ENCODE measurements around the gene SLC16A6.
"Not testable (repeated sequence)": the region's sequence is repeated elsewhere in the genome, so short reads cannot be mapped to it uniquely, and the experiment has no call there.

DNA sequence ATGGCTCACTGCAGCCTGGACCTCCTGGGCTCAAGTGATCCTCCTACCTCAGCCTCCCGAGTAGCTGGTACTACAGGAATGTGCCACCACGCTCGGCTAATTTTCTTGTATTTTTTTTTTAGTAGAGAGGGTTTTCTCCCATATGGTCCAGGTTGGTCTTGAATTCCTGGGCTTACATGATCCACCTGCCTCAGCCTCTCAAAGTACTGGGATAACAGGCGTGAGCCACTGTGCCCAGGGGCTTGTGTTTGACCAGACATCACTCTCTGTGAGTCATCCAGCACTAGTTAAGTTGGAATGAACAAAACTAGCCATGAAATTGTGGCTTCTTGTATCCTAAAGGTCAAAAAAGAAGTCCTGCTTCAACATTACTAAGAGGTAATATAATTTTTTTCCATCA lies 59.8 kb downstream of the SLC16A6 start:
- TF ChIP-seq, protein P1, sequence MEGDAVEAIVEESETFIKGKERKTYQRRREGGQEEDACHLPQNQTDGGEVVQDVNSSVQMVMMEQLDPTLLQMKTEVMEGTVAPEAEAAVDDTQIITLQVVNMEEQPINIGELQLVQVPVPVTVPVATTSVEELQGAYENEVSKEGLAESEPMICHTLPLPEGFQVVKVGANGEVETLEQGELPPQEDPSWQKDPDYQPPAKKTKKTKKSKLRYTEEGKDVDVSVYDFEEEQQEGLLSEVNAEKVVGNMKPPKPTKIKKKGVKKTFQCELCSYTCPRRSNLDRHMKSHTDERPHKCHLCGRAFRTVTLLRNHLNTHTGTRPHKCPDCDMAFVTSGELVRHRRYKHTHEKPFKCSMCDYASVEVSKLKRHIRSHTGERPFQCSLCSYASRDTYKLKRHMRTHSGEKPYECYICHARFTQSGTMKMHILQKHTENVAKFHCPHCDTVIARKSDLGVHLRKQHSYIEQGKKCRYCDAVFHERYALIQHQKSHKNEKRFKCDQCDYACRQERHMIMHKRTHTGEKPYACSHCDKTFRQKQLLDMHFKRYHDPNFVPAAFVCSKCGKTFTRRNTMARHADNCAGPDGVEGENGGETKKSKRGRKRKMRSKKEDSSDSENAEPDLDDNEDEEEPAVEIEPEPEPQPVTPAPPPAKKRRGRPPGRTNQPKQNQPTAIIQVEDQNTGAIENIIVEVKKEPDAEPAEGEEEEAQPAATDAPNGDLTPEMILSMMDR (IDR thresholded peaks at IDR 0.05) = not testable (repeated sequence)
- not testable (repeated sequence) for TF ChIP-seq POLR2A (IDR thresholded peaks at IDR 0.05)
